ENCODE results near the gene IL1RN. TPM values are rescaled to one million over a fixed set of nuclear protein-coding genes. Genes with fewer than 3 reads are reported as not detected.

IL1RN gene
- total RNA-seq, 1 experiment from 2014 or later, result not detected

DNA sequence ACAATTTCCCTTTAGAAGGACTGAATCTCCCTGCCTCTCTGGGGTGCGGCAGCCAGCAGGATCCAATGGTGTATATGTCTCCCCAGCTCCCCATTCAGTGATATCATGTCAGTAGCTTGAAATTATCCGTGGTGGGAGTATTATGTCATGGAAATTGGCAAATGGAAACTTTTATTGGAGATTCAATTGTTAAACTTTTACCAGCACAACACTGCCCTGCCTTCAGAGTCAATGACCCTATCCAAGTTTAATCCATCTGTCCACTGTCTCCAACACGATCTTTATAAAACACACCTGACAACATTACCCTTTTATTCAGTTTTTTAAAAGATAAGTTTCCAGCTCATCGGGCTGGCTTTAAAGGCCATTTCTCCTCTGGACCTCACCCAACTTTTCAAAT, 5.0 kb upstream of the IL1RN start:
- ATAC-seq, result no peak
- POLR2A ChIA-PET, result no interaction called here
- no peaks in the 10 kb centered on the region for H3K9me3 ChIP-seq (ENCODE audit: control insufficient read depth, insufficient read depth, low read depth, low read length)
- in situ Hi-C loops (cut with HindIII; ENCODE audit: low pct_unique_long_range_greater_than_20kb, low sequenced_read_pairs), result no loop called here
- H3K27me3 ChIP-seq (ENCODE audit: control insufficient read depth, insufficient read depth, low read length), result peaks cover 11% of the 10 kb centered on the region; the same call in 1 of the 2 replicates
- BruUV-seq (replicated peaks), result no TSS peak
- H3K27ac ChIP-seq (ENCODE audit: low read length), result no peak overlapping the region
- no peaks in the 10 kb centered on the region for H3K4me1 ChIP-seq (ENCODE audit: control insufficient read depth, insufficient read depth, low read length)
- DNase-seq (ENCODE audit: low read depth, low spot score), result no peak
- CTCF ChIA-PET, result no interaction called here
- H3K36me3 ChIP-seq (ENCODE audit: control insufficient read depth, insufficient read depth, low read length), result no peaks in the 10 kb centered on the region
- TF ChIP-seq, protein P1, sequence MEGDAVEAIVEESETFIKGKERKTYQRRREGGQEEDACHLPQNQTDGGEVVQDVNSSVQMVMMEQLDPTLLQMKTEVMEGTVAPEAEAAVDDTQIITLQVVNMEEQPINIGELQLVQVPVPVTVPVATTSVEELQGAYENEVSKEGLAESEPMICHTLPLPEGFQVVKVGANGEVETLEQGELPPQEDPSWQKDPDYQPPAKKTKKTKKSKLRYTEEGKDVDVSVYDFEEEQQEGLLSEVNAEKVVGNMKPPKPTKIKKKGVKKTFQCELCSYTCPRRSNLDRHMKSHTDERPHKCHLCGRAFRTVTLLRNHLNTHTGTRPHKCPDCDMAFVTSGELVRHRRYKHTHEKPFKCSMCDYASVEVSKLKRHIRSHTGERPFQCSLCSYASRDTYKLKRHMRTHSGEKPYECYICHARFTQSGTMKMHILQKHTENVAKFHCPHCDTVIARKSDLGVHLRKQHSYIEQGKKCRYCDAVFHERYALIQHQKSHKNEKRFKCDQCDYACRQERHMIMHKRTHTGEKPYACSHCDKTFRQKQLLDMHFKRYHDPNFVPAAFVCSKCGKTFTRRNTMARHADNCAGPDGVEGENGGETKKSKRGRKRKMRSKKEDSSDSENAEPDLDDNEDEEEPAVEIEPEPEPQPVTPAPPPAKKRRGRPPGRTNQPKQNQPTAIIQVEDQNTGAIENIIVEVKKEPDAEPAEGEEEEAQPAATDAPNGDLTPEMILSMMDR (IDR thresholded peaks at IDR 0.05), result no peak
- no peak for TF ChIP-seq POLR2AphosphoS5 (IDR thresholded peaks at IDR 0.05; ENCODE audit: low read depth, low read length)
- TF ChIP-seq SIN3A (IDR thresholded peaks at IDR 0.05; ENCODE audit: borderline replicate concordance, insufficient read depth, low read depth, low read length), result no peak
- TF ChIP-seq TCF7L2 (IDR thresholded peaks at IDR 0.05; ENCODE audit: low read depth, low read length), result no peak
- TF ChIP-seq, protein P2, sequence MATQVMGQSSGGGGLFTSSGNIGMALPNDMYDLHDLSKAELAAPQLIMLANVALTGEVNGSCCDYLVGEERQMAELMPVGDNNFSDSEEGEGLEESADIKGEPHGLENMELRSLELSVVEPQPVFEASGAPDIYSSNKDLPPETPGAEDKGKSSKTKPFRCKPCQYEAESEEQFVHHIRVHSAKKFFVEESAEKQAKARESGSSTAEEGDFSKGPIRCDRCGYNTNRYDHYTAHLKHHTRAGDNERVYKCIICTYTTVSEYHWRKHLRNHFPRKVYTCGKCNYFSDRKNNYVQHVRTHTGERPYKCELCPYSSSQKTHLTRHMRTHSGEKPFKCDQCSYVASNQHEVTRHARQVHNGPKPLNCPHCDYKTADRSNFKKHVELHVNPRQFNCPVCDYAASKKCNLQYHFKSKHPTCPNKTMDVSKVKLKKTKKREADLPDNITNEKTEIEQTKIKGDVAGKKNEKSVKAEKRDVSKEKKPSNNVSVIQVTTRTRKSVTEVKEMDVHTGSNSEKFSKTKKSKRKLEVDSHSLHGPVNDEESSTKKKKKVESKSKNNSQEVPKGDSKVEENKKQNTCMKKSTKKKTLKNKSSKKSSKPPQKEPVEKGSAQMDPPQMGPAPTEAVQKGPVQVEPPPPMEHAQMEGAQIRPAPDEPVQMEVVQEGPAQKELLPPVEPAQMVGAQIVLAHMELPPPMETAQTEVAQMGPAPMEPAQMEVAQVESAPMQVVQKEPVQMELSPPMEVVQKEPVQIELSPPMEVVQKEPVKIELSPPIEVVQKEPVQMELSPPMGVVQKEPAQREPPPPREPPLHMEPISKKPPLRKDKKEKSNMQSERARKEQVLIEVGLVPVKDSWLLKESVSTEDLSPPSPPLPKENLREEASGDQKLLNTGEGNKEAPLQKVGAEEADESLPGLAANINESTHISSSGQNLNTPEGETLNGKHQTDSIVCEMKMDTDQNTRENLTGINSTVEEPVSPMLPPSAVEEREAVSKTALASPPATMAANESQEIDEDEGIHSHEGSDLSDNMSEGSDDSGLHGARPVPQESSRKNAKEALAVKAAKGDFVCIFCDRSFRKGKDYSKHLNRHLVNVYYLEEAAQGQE (IDR thresholded peaks at IDR 0.05; ENCODE audit: insufficient read depth in 1 of 2, low read depth in 2 of 2, low read length in 1 of 2), result no peak
- intact Hi-C loops (cut with micrococcal nuclease; ENCODE audit: unreplicated experiment), result no loop called here
- no peak overlapping the region for H3K4me3 ChIP-seq (ENCODE audit: low read depth in 2 of 2, low read length in 2 of 2)

DNA sequence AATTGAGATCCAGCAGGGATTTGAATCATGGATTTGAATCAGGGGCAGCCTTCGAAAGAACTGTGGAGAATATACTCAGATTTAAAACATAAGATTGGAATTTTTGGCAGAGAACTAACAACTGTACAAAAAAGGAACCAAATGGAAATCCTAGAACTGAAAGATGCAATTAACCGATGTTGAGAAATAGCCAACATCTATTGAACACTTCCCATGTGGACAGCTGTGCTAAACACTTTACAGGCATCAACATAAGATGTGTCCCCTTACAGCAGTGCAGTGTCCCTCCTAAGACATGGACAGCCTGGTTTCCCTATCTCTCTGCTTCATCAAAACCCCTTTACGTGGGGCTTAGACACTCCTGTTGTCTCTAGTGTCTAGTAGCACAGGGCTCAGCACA, 3.7 kb upstream of the IL1RN start:
- ChIA-PET CTCF (no interaction called here), POLR2A (no interaction called here)
- TF ChIP-seq SIN3A (IDR thresholded peaks at IDR 0.05; ENCODE audit: borderline replicate concordance, insufficient read depth, low read depth, low read length) (no peak), TCF7L2 (IDR thresholded peaks at IDR 0.05; ENCODE audit: low read depth, low read length) (no peak), POLR2AphosphoS5 (IDR thresholded peaks at IDR 0.05; ENCODE audit: low read depth, low read length) (no peak)
- intact Hi-C loops (cut with micrococcal nuclease; ENCODE audit: unreplicated experiment) (no loop called here), in situ Hi-C loops (cut with HindIII; ENCODE audit: low pct_unique_long_range_greater_than_20kb, low sequenced_read_pairs) (no loop called here)
- Histone ChIP-seq H3K9me3 (ENCODE audit: control insufficient read depth, insufficient read depth, low read depth, low read length) (no peaks in the 10 kb centered on the region), H3K27ac (ENCODE audit: low read length) (no peak overlapping the region), H3K4me1 (ENCODE audit: control insufficient read depth, insufficient read depth, low read length) (no peaks in the 10 kb centered on the region), H3K4me3 (ENCODE audit: low read depth in 2 of 2, low read length in 2 of 2) (no peak overlapping the region), H3K36me3 (ENCODE audit: control insufficient read depth, insufficient read depth, low read length) (no peaks in the 10 kb centered on the region), H3K27me3 (ENCODE audit: control insufficient read depth, insufficient read depth, low read length) (peaks cover 11% of the 10 kb centered on the region; the same call in 1 of the 2 replicates)
- DNase-seq (ENCODE audit: low read depth, low spot score), result no peak
- ATAC-seq, result no peak
- no TSS peak for BruUV-seq (replicated peaks)

DNA sequence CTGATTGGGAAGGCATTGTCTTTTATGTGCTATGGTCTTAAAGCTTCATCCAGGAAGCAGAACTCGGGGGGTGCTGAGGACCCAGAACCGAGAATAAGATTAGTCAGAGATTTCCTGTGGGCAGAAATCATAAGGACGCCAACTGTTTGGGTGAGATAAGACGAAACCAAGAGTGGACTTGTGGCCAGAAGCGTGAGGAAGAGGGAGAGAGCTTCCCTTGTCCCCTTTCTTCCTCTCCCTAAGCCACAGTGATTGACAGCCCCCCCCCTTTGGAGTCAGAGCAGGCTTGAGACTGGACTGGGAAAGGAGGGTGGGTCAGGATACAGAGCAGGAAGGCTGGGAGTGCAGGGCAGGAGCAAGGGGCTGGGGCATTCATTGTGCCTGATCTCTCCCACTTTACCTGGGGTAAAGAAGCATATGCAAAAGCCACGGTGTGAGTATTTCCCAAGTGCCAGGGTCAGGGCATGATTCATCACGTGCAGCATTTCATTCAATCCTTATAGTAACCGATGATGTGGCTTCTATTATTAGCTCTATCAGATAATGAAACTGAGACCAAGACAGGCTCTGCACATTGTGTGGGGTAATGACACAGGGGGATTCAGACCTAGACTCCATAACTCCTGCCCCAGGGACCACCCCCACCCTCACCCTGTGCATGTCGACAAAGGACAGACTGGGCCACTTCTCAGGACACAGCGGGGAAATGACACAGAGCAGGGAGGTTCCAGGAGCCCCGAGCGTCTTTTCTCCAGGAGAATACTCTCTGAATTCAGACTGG, 3.0 kb upstream of the IL1RN start:
- intact Hi-C loops (cut with micrococcal nuclease; ENCODE audit: unreplicated experiment), result no loop called here
- in situ Hi-C loops (cut with HindIII; ENCODE audit: low pct_unique_long_range_greater_than_20kb, low sequenced_read_pairs), result no loop called here
- no peaks in the 10 kb centered on the region for H3K4me1 ChIP-seq (ENCODE audit: control insufficient read depth, insufficient read depth, low read length)
- H3K4me3 ChIP-seq (ENCODE audit: low read depth in 2 of 2, low read length in 2 of 2), result no peak overlapping the region
- H3K27ac ChIP-seq (ENCODE audit: low read length), result no peak overlapping the region
- peaks cover 11% of the 10 kb centered on the region; the same call in 1 of the 2 replicates for H3K27me3 ChIP-seq (ENCODE audit: control insufficient read depth, insufficient read depth, low read length)
- no peak for DNase-seq (ENCODE audit: low read depth, low spot score)
- H3K36me3 ChIP-seq (ENCODE audit: control insufficient read depth, insufficient read depth, low read length), result no peaks in the 10 kb centered on the region
- no peak for ATAC-seq
- TF ChIP-seq POLR2AphosphoS5 (IDR thresholded peaks at IDR 0.05; ENCODE audit: low read depth, low read length) (no peak), SIN3A (IDR thresholded peaks at IDR 0.05; ENCODE audit: borderline replicate concordance, insufficient read depth, low read depth, low read length) (no peak), TCF7L2 (IDR thresholded peaks at IDR 0.05; ENCODE audit: low read depth, low read length) (no peak)
- TF ChIP-seq, protein P2 (IDR thresholded peaks at IDR 0.05; ENCODE audit: insufficient read depth in 1 of 2, low read depth in 2 of 2, low read length in 1 of 2), result no peak
- TF ChIP-seq, protein P1 (IDR thresholded peaks at IDR 0.05), result no peak
- no TSS peak for BruUV-seq (replicated peaks)
- POLR2A ChIA-PET, result no interaction called here
- CTCF ChIA-PET, result no interaction called here
- no peaks in the 10 kb centered on the region for H3K9me3 ChIP-seq (ENCODE audit: control insufficient read depth, insufficient read depth, low read depth, low read length)
